Measurements from ENCODE around the gene GIMAP8. TPM values are rescaled to one million over a fixed set of nuclear protein-coding genes. Genes with fewer than 3 reads are reported as not detected.

Gene GIMAP8
- total RNA-seq, 4 donors from 2014 or later, result 3.0 to 42.9 (median 14.8) TPM

GRCh38 chr7:150458235-150458634 is 7.8 kb downstream of the GIMAP8 start:
- no peak for ATAC-seq (ENCODE audit: low FRiP score)
- no peak for TF ChIP-seq CTCF (IDR thresholded peaks at IDR 0.05)
- DNase-seq (ENCODE audit: low spot score), result no peak

DNA sequence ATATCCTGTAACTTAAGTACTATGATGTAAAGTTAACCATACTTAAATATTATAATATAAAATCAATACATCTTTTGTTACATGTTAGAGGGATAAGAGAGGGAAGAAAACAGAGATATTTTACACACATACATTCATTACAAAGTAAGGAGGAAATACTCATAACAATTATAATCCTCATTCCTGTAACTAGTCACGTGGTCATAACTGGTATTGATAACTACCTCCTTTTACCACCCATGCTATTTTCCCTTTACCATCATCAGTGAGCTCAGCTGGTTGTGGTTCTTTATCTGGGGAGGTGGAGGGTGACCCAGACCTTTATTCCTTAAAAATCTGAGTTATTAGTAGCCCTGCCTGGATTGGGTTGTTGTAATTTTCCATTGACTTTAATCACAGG is 8.3 kb downstream of the GIMAP8 start:
- TF ChIP-seq CTCF (IDR thresholded peaks at IDR 0.05), result no peak
- no peak for ATAC-seq (ENCODE audit: low FRiP score)
- no peak for DNase-seq (ENCODE audit: low spot score)

GRCh38 chr7:150461520-150461919 is 11.1 kb downstream of the GIMAP8 start:
- no peak for ATAC-seq (ENCODE audit: low FRiP score)
- no peak for DNase-seq (ENCODE audit: low spot score)
- TF ChIP-seq CTCF (IDR thresholded peaks at IDR 0.05), result no peak

- DNase-seq (ENCODE audit: low spot score) (no peak), ATAC-seq (ENCODE audit: low FRiP score) (no peak)
- no peak for TF ChIP-seq CTCF (IDR thresholded peaks at IDR 0.05)
These were observed 12.0 kb downstream of the GIMAP8 start for GRCh38 chr7:150462413-150462812.

- TF ChIP-seq CTCF (IDR thresholded peaks at IDR 0.05), result no peak
- ATAC-seq (ENCODE audit: low FRiP score) (no peak), DNase-seq (ENCODE audit: low spot score) (no peak)
These were observed 13.0 kb downstream of the GIMAP8 start for GRCh38 chr7:150463461-150463860.

DNA sequence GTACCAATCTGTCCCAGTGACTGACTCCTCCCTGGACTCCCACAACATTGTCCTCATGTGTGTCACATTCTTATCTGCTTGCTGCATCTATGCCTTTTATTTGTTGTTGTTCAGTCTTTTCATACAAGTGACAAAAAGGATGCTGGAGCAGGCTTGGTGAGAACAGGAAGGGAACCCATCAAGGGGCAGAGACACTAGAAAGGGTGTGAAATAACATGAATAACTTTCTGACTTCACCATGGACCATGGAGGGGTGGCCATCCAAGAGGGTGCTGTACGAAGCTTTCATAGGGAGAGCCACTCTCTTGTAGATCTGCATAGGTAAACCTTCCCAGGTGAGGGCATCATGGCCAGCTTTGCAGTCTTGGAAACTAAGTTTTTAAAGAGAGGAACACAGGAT is 14.5 kb downstream of the GIMAP8 start:
- no peak for TF ChIP-seq CTCF (IDR thresholded peaks at IDR 0.05)
- no peak for ATAC-seq (ENCODE audit: low FRiP score)
- no peak for DNase-seq (ENCODE audit: low spot score)

DNA sequence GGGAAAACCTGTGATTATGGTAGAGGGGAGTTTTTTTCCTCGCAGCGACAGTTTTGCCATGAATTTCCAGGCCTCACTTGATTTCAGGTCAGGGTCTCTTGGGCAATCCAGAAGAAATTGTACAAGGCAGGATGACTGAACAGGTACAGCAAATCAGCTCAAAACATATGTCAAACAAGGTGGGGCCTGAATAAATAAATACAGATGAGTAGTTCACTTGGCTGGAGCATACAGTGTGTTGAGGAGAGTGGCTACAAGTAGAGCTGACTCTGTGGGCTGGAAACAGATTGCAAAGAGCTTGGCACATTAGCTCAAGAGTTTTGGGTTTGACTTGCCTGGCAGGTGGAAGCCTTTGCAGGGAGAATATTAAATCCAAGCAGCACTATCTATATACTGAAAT is 15.0 kb downstream of the GIMAP8 start:
- ATAC-seq (ENCODE audit: low FRiP score), result no peak
- no peak for DNase-seq (ENCODE audit: low spot score)

More for the DNA sequence above, 15.0 kb downstream of the GIMAP8 start:
- no peak for TF ChIP-seq CTCF (IDR thresholded peaks at IDR 0.05)

Data from omental fat pad (tissue), 4 donors.